Ovary (tissue), 9 donors: Measurements from ENCODE around the gene RETREG2. TPM values are rescaled to one million over a fixed set of nuclear protein-coding genes. Genes with fewer than 3 reads are reported as not detected.

Experiments used
- DNase-seq, 5 donors: peaks; one replicate each; pipeline ENCODE4 v3.0.0-alpha.2; 2019 to 2020
- H3K27ac ChIP-seq, 2 donors: fragments of 200-600 bp; one replicate each; pipeline versions ENCODE4 v1.5.1 to v1.8.0; 2019 to 2022
- H3K27me3 ChIP-seq: fragments of 200-600 bp; one replicate; pipeline ENCODE4 v1.8.0; 2022
- H3K36me3 ChIP-seq: fragments of 200-600 bp; sonication (generic); one replicate; pipeline ENCODE4 v1.5.1; 2019
- H3K4me1 ChIP-seq: one replicate; pipeline ENCODE4 v1.8.1; 2013; ENCODE audit warnings: mild to moderate bottlenecking, moderate library complexity; ENCODE audit not compliant: insufficient read depth
- H3K4me3 ChIP-seq: fragments of 200-600 bp; sonication (generic); one replicate; pipeline ENCODE4 v1.5.1; 2017
- H3K9me3 ChIP-seq, 2 donors: fragments of 200-600 bp in 1 of 2; sonication (generic) in 1 of 2; one replicate each; pipeline versions ENCODE4 v1.5.1 to v1.8.1; 2013 to 2019; ENCODE audit warnings: mild to moderate bottlenecking in 1 of 2, moderate library complexity in 1 of 2
- CTCF ChIP-seq, 3 donors: fragments of 450-650 bp in 2 of 3; fragments of 200-600 bp in 1 of 3; IDR thresholded peaks; one replicate each; pipeline versions ENCODE4 v1.5.1 to v1.8.0; 2016 to 2022; ENCODE audit warnings: antibody characterized with exemption in 3 of 3, mild to moderate bottlenecking in 1 of 3
- EP300 ChIP-seq: sonication (generic); formaldehyde crosslinking; IDR thresholded peaks from one replicate; pipeline ENCODE4 v1.6.1; 2017; ENCODE audit warnings: antibody characterized with exemption
- POLR2A ChIP-seq: fragments of 450-650 bp; IDR thresholded peaks from one replicate; pipeline ENCODE4 v1.6.1; 2017; ENCODE audit warnings: antibody characterized with exemption, mild to moderate bottlenecking, moderate library complexity
- WGBS, 3 donors: extraction: QIAGEN DNeasy Blood & Tissue Kit in 1 of 3; methylation state at CpG; one replicate each; pipeline versions ENCODE4 v1.1.5 to v1.1.7; 2013 to 2017; 5-methylcytosine and 5-hydroxymethylcytosine counted together
- intact Hi-C, 4 donors: fragments of 100-400 bp; cut with DNase I; formaldehyde crosslinking; loops; one replicate each; pipeline versions ENCODE4 v1.11.0 to v1.15.1; 2022 to 2023
- polyA plus RNA-seq, 2 donors: library from polyadenylated mRNA; stranded (reverse); fragments of 200-250 nt in 1 of 2; fragments of 350-450 nt in 1 of 2; fragmentation: Illumina TruSeq in 1 of 2; extraction: RNeasy Lipid Tissue Mini Kit (QIAGEN cat#74804) in 1 of 2; gene quantifications; one replicate each; pipeline ENCODE4 v1.2.3, GENCODE V29; 2013 to 2014
- total RNA-seq, 7 donors: library from RNA; depleted of rRNA in 2 of 7; stranded (reverse); fragments of >200 nt in 2 of 7; fragmentation: NEBNext Ultra II Directional in 3 of 7; extraction: Animal tissue kit (Norgen Biotek cat#: 25700) in 3 of 7; gene quantifications; one replicate each; pipeline versions ENCODE4 v1.1.0 to v1.2.4, GENCODE V29; 2016 to 2023
- donor health status: DM: no; HTN: no; CAD: no; lungs with moderate emphysema.
- donor health status: DM: no; HTN: no; CAD: no.
- donor health status: Bipolar disorder and iron deficiency.
- donor health status: DM: yes; HTN: yes; CAD: no.
- donor health status: DM: no; HTN: no; CAD: no.
- donor health status: DM: yes; HTN: yes; CAD: no.

RETREG2 gene
- total and polyA plus RNA-seq, 9 donors = 40.9 to 110 (median 95.6) TPM

GRCh38 chr2:219175928-219176817 lies 1.9 kb upstream of the RETREG2 start:
- peaks cover 11% of the 10 kb centered on the region for H3K4me1 ChIP-seq

GRCh38 chr2:219176818-219177551 lies 1.1 kb upstream of the RETREG2 start, which contains the start of gene CNPPD1:
CNPPD1 (minus strand) TSS chr2:219176925; CDS start chr2:219176828, 97 bp downstream.
- peak; percentile 89 to 92 (median 91) for DNase-seq
- Histone ChIP-seq H3K27ac (peak within 1 kb of the TSS; percentile 87 to 94), H3K9me3 (no peaks in the 10 kb centered on the region), H3K36me3 (no peaks in the 10 kb centered on the region), H3K4me3 (peak within 1 kb of the TSS; percentile 97), H3K4me1 (peaks cover 8% of the 10 kb centered on the region), H3K27me3 (no peaks in the 10 kb centered on the region)
- WGBS, 3 donors = 0 to 1% (median 1%) methylated on average over 42 to 69 of the region's 69 CpGs
- TF ChIP-seq EP300 (no peak), POLR2A (peak; percentile 99)
- intact Hi-C loops = loop anchor here in 2 of 4 donors (2.0 to 10.0 kb wide), 5 partner anchors 16 to 1162 kb away; partner anchors contain the start of genes ABCB6 (in 1 of the 2), ANKZF1 (in 1 of the 2), ATG9A (in 1 of the 2) and NHEJ1 (in 1 of the 2)

More at GRCh38 chr2:219175928-219176817, 1.9 kb upstream of the RETREG2 start:
- Histone ChIP-seq H3K4me3 (peak overlapping the region; percentile 97), H3K9me3 (no peaks in the 10 kb centered on the region), H3K27ac (peak overlapping the region; percentile 87 to 94), H3K27me3 (no peaks in the 10 kb centered on the region), H3K36me3 (no peaks in the 10 kb centered on the region)
- 3 to 4% (median 4%) methylated on average over 39 to 45 of the region's 45 CpGs for WGBS, 3 donors
- TF ChIP-seq EP300 (no peak), CTCF (IDR thresholded peaks at IDR 0.05) (no peak)
- intact Hi-C loops = loop anchor here in 2 of 4 donors (2.0 to 10.0 kb wide), 5 partner anchors 15 to 1161 kb away; partner anchors contain the start of genes ABCB6 (in 1 of the 2), ANKZF1 (in 1 of the 2), ATG9A (in 1 of the 2) and NHEJ1 (in 1 of the 2)
- peak in 3 of 5 donors; percentile 61 to 74 (median 62) for DNase-seq

DNA sequence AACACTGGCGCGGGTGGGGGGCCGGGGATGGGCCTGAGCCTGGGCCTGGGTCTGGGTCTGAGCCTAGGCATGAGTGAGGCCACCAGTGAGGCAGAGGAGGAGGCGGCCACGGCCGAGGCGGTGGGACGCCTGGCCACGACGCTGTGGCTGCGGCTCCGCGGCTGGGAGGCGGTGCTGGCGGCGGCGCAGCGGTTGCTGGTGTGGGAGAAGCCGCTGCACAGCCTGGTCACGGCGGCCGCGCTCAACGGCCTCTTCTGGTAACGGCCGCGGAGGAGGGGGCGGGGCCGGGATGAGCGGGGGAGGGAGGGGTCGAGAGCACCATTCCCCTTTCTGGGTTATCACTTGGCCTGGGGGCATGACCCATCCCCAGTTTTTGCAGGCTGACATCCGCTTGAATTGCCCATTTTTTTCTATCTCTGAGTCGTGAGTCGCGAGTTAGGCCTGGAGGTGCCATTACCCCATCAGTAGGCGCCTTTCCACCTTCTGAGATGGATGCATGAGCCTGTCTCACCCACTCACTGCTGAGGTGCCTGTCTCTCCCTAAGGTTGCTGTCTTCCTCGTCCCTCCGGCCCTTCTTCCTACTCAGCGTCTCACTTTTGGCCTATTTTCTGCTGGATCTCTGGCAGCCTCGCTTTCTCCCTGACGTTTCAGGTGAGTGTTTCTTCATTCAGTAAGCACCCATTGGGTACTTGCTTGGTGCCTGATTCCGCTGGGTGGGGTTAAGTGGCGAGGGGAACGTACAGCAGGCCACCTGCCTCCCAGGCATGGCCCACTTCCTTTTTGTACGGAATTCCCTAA lies 501 bp downstream of the RETREG2 start:
- DNase-seq = peak in 3 of 5 donors; percentile 62 to 79 (median 73)
- Histone ChIP-seq H3K9me3 (no peaks in the 10 kb centered on the region), H3K36me3 (no peaks in the 10 kb centered on the region), H3K4me1 (peaks cover 8% of the 10 kb centered on the region), H3K4me3 (peak overlapping the region; percentile 97), H3K27me3 (no peaks in the 10 kb centered on the region), H3K27ac (peak overlapping the region; percentile 87 to 94)
- no peak for TF ChIP-seq POLR2A
- no peak for TF ChIP-seq CTCF (IDR thresholded peaks at IDR 0.05)
- no peak for TF ChIP-seq EP300
- intact Hi-C loops = loop anchor here in 2 of 4 donors (5.0 to 10.0 kb wide), 4 partner anchors 39 to 1164 kb away; partner anchors contain the start of genes ABCB6 (in 1 of the 2), ANKZF1 (in 1 of the 2) and ATG9A (in 1 of the 2)
- WGBS, 3 donors = 3 to 6% (median 5%) methylated on average over 27 to 45 of the region's 45 CpGs

DNA sequence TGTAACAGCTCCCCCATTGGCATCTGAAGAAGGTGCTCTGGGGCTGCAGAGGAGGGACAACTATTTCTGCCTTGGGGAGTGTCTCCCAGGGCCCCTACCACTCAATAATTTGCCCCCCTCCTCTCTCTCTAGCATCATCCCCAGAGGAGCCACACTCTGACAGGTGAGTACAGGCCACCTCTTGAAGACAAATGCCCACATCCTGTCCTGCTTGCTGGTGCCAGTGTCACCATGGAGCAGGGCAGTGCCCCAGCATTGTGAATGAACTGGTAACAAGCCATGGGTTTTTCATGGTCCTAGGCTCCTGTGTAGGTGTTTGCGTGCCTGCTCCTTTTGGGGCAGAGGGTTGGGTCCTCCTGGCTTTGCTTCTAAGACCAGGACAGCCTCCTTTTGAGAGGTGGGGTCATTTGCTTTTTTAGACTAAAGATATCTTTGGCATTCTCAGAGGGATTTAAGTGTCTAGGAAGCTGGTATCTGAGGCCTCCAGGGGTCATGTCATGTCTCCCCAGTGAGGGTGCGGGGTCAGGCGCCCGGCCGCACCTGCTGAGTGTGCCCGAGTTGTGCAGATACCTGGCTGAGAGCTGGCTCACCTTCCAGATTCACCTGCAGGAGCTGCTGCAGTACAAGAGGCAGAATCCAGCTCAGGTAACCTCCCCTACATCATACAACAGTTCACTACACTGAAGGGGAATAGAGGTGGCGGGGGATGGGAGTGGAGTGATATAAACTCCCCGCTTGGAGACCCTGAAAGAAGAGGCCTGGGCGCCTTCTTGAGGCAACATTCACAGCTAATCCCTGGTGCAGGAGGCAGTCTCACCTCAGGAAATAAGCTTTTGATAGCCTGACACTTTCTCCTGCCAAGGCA lies 1.8 kb downstream of the RETREG2 start:
- WGBS, 3 donors = 90 to 93% (median 91%) methylated on average over 9 of the region's 9 CpGs
- Histone ChIP-seq H3K4me3 (no peak overlapping the region), H3K27me3 (no peaks in the 10 kb centered on the region), H3K36me3 (no peaks in the 10 kb centered on the region), H3K9me3 (no peaks in the 10 kb centered on the region), H3K27ac (no peak overlapping the region), H3K4me1 (peaks cover 8% of the 10 kb centered on the region)
- peak in 1 of 5 donors; percentile 12 for DNase-seq
- no peak for TF ChIP-seq POLR2A
- no peak for TF ChIP-seq EP300
- no peak for TF ChIP-seq CTCF (IDR thresholded peaks at IDR 0.05)
- intact Hi-C loops = loop anchor here in 2 of 4 donors (5.0 to 10.0 kb wide), 4 partner anchors 37 to 1165 kb away; partner anchors contain the start of genes ABCB6 (in 2 of the 2), ANKZF1 (in 1 of the 2) and ATG9A (in 1 of the 2)
